ENCODE data around the gene TRPV3. TPM values are rescaled to one million over a fixed set of nuclear protein-coding genes. Genes with fewer than 3 reads are reported as not detected.

Gene TRPV3
- total and polyA plus RNA-seq, 8 donors: 0.55 to 4.2 (median 1.9) TPM

GRCh38 chr17:3574231-3574630 is 16.6 kb upstream of the TRPV3 start:
- no peaks in the 10 kb centered on the region for H3K27me3 ChIP-seq
- H3K27ac ChIP-seq: no peak overlapping the region
- TF ChIP-seq, protein P1, sequence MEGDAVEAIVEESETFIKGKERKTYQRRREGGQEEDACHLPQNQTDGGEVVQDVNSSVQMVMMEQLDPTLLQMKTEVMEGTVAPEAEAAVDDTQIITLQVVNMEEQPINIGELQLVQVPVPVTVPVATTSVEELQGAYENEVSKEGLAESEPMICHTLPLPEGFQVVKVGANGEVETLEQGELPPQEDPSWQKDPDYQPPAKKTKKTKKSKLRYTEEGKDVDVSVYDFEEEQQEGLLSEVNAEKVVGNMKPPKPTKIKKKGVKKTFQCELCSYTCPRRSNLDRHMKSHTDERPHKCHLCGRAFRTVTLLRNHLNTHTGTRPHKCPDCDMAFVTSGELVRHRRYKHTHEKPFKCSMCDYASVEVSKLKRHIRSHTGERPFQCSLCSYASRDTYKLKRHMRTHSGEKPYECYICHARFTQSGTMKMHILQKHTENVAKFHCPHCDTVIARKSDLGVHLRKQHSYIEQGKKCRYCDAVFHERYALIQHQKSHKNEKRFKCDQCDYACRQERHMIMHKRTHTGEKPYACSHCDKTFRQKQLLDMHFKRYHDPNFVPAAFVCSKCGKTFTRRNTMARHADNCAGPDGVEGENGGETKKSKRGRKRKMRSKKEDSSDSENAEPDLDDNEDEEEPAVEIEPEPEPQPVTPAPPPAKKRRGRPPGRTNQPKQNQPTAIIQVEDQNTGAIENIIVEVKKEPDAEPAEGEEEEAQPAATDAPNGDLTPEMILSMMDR (IDR thresholded peaks at IDR 0.05): no peak
- H3K4me3 ChIP-seq: no peak overlapping the region
- DNase-seq: peak in 1 of 4 donors; percentile 25
- ATAC-seq: no peak
- peaks cover 0 to 36% of the 10 kb centered on the region in 2 donors for H3K36me3 ChIP-seq
- H3K9me3 ChIP-seq: no peaks in the 10 kb centered on the region
- H3K4me1 ChIP-seq: no peaks in the 10 kb centered on the region
- intact Hi-C loops (cut with DNase I): no loop called here

- no peaks in the 10 kb centered on the region for H3K9me3 ChIP-seq
- TF ChIP-seq, protein P1 (IDR thresholded peaks at IDR 0.05): no peak
- H3K4me1 ChIP-seq: no peaks in the 10 kb centered on the region
- DNase-seq: peak in 1 of 4 donors; percentile 44
- H3K4me3 ChIP-seq: no peak overlapping the region
- H3K36me3 ChIP-seq: peaks cover 0 to 34% of the 10 kb centered on the region in 2 donors
- no peak for ATAC-seq
- intact Hi-C loops (cut with DNase I): no loop called here
- no peak overlapping the region for H3K27ac ChIP-seq
- no peaks in the 10 kb centered on the region for H3K27me3 ChIP-seq
Measured at GRCh38 chr17:3573246-3574100, 15.9 kb upstream of the TRPV3 start.

DNA sequence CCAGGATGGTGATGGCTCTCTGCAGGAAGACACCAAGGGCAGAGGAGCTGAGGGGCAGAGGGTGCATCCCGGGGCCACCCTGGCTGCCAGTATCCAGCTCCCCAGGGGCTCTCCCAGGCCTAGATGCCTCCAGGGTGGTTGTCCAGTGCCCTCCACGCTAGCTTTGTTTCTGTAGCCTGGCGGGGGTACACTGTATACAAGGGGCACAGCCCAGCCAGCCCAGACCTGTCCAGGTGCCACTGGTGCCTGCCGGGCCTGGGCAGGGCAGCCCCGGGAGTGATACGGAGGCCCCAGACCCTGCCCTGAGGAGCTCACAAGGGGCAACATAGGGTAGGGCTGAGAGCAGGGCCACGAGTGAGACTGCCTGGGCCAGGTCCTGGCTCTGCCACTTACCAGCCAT is 14.6 kb upstream of the TRPV3 start:
- Histone ChIP-seq H3K27ac (no peak overlapping the region), H3K27me3 (no peaks in the 10 kb centered on the region), H3K4me3 (no peak overlapping the region), H3K9me3 (no peaks in the 10 kb centered on the region), H3K4me1 (no peaks in the 10 kb centered on the region), H3K36me3 (peaks cover 0 to 26% of the 10 kb centered on the region in 2 donors)
- intact Hi-C loops (cut with DNase I): no loop called here
- DNase-seq (peak in 1 of 4 donors; percentile 53), ATAC-seq (no peak)
- TF ChIP-seq, protein P1 (IDR thresholded peaks at IDR 0.05): no peak

GRCh38 chr17:3571043-3571900 is 13.7 kb upstream of the TRPV3 start:
- DNase-seq (peak in 1 of 4 donors; percentile 78), ATAC-seq (no peak)
- peaks cover 0 to 28% of the 10 kb centered on the region in 2 donors for H3K36me3 ChIP-seq
- H3K4me1 ChIP-seq: no peaks in the 10 kb centered on the region
- intact Hi-C loops (cut with DNase I): no loop called here
- H3K4me3 ChIP-seq: no peak overlapping the region
- H3K27me3 ChIP-seq: no peaks in the 10 kb centered on the region
- TF ChIP-seq, protein P1 (IDR thresholded peaks at IDR 0.05): no peak
- no peaks in the 10 kb centered on the region for H3K9me3 ChIP-seq
- H3K27ac ChIP-seq: no peak overlapping the region

Data from left lung (tissue), 10 donors.